GM19372 (cell line): ENCODE results near the gene COG2.

Source experiments
- ATAC-seq: cut with Tn5 transposase; IDR thresholded peaks from one replicate; pipeline ENCODE4 v1.9.1; 2021; ENCODE audit warnings: mild to moderate bottlenecking, low read depth, moderate library complexity; ENCODE audit not compliant: unreplicated experiment

The COG2 gene

DNA sequence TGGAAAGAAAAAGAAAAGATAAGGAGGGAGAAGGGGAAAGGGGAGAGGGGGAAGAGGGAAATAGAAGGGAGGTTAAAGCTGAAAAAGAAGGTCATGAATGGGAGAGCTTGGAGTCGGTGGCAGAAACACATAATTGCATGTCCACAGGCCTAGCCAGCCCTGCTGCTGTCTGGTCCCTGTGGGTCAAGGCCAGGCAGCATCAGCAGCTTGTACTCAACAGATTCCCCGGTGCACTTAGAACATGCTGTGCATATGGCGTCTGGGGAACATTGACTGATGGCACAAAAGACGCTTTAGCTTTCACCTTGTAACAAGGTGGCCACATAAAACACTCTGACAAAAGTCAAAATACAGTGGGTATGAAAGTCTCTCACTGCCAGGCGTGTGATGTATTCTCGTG lies 25.9 kb downstream of the COG2 start:
- no peak for ATAC-seq

DNA sequence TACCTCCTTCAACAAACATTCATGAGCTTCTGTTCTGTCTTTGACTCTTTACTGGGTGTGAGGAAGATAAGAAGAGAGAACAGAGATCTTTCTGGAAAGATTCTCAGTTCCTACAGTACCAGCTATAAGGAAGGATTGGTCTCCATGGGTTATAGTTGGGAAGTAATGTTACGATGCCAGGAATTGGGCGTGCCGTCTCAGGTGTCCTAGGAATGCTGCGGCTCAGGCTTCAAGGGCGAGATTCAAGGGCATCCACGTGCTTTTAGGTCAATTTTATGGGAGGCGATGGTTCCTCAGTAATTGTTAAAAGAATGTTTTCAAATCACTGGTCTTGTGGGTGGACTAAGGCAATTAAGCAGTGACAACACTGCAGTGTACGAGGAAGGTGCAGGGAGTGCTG lies 27.3 kb downstream of the COG2 start:
- no peak for ATAC-seq

DNA sequence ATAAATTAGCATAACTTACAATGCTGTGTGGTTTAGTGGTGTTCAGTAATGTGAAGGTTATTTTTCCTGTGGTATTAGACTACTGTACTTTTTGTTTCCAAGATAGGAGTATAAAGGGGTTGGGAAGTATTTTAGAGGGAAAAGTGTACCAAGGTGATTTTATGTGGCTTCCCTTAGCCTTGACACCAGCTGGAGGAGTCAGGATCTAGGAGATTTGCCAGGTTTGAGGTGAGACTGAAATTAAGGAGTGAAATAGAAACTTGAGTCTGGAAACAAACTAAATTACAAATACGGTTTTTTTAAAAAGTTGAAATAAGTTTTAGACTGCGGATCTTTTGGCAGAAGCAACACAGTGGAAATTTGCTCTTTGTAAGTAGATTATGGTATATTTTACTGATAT lies 32.3 kb downstream of the COG2 start:
- no peak for ATAC-seq

DNA sequence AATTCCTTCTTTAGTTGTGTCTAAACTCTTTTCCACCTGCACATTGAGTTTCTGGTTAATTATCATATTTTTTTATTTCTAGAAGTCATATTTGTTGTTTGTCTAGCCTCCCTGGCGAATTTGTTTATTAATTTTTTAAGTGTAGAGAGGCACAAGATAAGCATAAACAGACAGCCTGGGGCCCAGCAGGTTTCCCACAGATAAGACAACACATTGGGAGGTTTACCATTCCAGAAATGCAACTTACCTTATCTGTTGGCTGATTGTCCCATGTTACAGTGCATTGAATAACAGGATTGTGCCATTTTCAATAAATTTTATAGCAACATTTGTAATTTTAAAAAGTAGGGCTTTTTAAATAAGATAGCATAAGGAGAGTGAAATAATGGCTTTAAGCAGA lies 34.9 kb downstream of the COG2 start:
- ATAC-seq = no peak

DNA sequence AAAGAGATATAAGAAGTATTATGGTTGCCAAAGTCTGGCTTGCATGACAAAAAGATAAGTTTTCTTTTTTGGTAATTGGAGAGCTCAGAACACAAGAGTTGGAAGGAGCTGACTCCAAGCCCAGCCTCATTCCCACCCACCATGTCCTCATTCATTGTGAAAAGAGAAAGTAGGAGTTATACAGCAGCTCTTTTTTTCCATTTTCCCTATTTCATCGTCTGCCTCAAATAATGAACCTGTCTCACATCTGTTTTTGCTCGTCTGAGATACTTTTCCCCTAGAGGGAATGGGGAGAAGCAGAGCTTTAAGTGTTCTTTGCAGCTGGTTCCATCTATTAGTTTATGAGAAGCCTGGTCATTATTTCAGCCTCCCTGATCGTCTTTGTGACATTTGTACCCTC lies 36.9 kb downstream of the COG2 start:
- no peak for ATAC-seq

DNA sequence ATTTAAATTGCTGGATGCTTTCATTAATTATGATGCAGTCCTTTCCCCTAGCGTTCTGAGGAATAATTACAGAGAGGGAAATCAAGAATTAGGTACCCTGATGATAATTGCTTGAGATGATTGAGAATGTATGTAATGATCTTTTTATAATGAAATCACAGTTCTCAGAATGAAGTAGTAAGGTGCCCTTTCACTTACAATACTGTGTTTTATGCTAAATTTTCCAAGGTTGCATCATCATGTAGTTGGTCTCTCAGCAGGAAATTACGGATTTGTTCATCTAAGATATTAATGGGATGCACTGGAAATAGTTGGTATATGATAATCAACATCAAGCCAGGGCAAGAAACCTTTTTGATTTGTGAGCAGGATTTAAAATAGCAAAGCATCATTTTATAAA lies 37.5 kb downstream of the COG2 start:
- ATAC-seq = no peak

DNA sequence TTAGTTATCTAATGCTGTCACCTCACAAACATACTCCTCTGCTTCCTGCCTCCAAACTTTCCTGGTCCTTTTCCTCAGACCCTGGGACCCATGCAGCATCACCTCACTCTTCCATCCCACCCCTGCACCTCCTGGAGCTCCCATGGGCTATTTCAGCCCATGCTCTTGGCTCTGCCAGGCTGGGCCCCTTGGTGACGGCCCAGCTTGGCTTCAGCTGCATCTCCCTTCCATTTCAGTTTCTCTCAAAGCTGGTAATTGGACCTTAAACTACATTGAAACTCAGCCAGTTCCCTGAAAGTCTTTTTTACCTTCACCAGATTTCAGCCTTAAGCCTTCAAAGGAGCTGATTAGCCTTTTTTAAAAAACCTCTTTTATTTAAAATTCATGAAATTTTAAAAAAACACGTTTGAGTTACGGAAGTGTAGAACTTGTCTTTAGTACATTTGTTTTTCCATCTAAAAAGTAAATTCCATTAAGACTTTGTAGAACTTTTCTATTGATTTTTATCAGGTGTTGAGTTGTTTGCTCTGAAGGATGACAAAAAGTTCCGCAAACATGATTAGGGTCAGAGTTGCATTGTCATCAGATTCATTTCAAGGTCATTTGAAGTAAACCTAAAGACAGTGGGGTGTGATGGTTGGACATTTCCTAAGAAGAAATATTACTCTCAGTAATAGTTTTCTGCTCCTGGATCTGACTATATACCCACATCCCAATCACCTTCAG lies 38.2 kb downstream of the COG2 start:
- no peak for ATAC-seq

DNA sequence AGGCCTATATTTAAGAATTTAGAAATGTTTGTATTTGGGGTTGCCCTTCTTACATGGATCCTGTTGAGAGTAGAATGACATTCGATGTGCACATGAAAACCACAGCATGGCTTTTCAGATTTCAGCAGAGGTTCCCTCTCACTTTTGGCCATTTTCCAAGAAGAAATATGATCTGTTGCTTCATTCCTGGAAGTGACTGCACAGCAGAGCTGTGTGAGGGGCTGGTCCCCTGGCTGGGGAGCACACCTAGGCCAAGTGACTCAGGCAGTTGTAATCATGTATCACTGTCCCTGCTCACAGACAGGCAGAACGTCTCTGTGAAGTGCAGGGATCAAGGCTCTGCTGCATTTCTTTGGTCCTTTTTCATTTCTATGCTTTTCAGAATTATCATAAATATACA lies 39.3 kb downstream of the COG2 start:
- no peak for ATAC-seq

DNA sequence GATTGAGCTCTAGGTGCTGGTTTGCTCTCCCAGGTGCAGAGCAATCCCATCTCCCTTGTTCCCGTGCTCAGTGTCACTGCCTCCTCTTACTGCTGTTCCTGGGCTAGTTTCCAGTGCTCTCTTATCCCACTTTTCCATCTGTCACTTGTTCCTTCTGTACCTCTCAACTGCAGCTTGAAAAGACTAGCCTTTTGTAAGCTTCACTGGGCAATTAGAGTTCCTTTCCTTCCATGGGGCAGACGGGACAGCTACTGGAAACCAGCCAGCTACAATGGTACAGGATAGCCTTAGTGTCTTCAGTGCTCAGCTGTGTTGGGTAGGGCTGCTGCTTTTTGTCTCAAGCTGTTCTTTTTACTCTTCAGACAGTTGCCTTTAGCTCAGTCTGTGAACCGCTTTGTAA lies 40.0 kb downstream of the COG2 start:
- no peak for ATAC-seq

DNA sequence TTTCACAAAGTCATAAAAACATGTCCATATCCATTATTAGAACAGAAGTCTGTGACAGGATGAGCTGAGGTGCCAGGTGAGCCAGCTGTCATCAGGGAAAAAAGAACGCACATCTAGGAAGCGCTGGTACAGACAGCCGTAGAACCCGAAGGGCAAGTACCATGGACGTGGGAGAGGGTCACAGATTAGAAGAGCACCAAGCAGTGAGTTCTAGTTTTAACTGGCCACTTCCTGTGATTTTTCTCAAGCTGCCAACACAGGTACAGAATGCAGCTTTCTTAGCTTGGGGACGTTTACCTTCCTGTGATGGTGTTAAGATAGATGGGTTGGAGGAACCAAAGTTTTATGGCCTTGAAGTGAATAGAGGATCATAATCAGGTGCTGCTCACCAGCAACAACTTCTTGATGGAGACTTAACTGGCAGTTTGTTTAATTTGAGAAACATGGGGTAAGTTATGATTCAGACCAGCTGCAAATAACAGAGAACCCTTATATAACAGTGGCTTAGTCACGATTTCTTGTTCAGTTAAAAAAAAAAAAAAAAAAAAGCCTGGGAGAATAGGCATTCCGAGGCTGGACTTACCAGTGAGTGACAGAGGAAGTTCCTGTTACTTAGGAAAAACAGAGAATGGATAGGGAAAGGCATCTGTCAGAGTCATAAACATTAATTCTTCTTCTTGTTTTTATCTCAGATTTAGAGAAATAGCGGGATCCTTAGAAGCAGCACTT lies 40.8 kb downstream of the COG2 start:
- no peak for ATAC-seq

DNA sequence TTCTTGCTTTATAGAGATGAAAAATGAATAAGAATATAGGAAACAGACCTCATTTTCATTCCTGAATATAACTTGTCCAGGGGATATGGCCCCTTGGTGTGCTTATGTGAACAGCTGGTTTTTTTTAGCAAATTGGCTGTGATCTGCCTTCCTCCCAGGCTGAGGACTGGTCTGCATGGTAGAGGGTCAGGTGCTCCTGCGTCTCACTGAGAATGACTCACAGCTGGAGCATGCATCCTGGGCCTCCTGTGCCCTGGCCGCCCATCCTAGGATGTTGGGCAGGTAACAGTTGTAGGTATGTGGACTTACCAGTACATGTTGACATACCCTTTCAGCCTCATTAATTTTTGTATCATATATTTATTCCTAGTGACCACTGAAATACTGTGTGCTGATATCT lies 41.9 kb downstream of the COG2 start:
- no peak for ATAC-seq

DNA sequence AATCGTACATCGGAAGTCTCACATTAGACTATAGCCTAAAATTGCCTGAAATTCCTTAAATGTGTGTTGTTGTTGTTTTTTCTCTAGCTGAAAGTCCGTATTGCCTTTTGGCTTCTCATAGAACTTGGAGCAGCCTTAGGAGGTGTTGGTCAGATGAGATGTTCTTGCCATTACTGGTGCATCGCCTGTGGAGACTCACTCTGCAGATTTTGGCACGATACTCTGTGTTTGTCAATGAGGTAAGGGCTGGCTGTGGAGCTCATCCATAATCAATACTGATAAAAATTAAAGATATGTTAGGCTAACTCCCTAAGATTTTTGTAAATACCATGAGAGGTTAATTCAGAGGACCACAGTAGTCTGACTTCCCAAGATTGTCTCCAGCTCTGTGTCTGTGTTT lies 42.7 kb downstream of the COG2 start:
- ATAC-seq = no peak

DNA sequence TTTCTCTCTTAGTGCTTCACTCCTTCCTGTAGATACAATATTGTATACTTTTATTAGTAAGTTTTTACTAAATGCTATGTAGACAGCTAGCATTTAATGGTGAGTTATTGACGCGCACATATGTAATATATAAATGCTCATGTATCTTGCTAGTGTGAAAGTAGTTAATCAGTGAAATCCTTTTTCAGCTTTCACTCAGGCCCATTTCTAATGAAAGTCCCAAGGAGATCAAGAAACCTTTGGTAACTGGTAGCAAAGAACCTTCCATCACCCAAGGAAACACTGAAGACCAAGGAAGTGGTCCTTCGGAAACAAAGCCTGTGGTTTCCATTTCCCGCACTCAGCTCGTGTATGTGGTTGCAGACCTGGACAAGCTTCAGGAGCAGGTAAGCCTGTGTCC lies 44.5 kb downstream of the COG2 start:
- ATAC-seq = no peak

DNA sequence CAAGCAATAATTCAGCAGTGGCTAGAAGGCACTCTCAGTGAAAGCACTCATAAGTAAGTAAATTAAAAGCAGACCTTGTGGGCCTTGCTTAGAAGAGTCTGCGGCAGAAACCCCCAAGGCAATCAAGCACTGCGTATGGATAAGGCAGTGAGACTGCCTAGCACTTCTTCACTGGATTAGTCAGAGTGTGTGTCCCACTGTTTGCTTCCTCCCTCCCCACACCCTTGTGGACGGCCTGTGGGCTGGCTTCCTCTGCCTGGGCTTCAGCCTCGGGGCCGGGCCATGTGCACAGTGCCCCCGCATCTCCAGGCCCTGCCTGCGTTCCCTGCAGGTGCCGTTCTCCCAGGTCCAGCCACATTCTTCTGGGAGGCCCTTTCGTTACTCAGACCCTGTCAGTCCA lies 47.8 kb downstream of the COG2 start:
- no peak for ATAC-seq

DNA sequence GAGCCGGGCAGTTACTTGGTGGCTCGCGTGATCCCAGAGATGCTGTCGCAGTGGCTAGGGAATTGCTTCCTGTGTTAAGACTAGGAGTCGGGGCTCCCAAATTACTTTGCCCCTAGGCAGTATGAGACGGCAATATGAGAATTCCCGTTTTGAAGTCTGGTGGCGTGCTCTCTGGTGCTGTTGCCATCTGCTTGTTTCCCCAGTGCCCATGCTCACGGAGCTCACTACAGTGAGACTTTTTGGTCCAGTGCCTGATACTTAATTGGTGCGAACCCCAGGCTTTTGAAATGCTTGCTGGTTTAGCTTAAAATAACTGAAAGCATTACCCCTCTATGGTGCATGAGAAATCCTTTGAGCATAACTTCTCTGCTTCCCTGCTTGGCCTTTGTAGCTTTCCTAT lies 49.3 kb downstream of the COG2 start:
- no peak for ATAC-seq

DNA sequence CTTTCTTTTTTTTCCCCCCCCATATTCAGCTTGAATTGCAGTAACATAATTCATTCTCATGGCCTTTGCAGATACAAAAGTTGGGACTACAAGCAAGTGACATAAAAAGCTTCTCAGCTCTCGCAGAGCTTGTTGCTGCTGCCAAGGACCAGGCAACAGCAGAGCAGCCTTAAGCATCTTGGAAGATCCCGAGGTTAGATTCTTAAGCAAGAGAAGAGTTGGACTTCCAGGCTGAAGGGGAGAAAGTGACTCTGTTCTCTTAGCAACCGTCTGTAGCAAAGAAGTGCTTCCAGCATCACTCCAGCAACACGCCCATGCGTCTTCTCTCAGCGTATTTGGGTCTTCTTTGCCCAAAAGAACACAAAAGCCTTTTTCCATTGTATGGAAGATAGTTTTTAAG lies 50.9 kb downstream of the COG2 start:
- ATAC-seq = no peak

DNA sequence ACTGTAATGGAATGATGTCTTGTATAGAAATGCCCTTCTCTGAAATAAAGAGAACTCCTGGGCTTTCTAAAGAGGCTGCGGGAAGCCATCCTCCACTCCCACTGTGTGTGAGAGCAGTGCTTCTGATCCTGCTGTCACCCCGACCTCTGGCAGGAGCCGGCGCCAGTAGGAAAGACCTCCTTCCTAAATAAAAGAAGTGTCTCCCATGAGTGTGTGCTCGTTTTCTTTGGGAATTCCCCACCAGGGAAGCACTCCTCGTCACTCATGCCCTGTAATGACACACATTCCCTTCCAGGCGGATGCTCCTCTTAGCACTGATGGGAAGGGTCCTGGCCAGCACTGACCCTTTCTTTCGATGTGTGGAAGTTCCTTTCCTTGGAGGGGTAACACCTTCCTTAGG lies 51.5 kb downstream of the COG2 start:
- no peak for ATAC-seq

DNA sequence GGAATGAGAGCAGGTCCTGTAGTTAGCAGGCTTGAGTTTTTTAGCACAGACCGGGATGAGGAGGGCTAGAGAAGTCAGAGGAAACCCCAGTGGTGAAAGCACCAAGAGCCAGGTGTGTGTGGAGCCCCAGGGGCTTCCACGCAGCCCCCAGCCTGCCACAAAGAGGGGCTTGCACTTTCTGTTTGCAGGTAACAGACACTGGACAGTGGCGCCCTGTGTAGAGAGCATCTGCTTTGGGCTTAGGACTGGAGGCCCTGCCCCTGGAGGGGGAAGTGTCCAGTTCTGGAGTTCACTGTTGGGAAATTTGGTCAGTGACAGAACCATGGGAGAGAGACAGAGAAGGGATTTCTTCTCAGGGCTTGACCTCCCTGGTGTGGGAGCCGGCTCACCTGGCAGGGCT lies 52.2 kb downstream of the COG2 start:
- ATAC-seq = no peak

DNA sequence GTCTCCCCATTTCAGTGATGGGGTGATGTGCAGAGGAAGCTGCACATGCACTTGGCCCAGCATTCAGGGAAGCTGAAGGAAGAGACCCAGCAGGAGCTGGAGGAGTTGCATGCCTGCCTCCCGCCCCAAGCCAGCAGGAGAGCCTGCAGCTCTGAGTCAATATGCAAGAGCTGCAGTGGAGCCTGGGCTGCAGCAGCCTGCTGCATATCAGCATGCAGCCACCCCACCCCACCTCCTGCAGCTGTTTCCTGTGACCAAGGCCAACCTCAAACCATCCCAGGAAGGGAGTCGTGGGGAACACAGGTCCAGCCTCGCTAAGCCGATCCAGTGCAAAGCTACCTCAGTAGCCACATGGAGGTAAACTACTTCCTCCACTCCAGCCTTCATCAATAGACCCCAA lies 52.7 kb downstream of the COG2 start:
- no peak for ATAC-seq

DNA sequence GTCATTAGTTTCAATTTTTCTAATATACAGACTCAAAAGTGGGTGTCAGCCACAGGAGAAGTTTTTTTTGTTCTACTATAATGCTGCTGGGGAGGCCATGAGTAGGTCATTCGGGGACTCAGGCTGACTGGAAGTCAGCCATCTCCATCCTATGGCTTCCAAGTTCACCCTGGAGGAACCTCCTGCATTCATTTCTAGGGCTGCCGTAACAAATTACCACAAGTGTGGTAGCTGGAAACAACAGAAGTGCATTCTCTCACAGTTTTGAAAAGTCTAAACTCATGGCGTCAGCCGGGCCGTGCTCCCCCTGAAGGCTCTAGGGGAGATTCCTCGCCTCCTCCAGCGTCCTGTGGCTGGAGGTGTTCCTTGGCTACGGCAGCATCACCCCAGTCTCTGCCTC lies 53.9 kb downstream of the COG2 start:
- ATAC-seq = no peak

DNA sequence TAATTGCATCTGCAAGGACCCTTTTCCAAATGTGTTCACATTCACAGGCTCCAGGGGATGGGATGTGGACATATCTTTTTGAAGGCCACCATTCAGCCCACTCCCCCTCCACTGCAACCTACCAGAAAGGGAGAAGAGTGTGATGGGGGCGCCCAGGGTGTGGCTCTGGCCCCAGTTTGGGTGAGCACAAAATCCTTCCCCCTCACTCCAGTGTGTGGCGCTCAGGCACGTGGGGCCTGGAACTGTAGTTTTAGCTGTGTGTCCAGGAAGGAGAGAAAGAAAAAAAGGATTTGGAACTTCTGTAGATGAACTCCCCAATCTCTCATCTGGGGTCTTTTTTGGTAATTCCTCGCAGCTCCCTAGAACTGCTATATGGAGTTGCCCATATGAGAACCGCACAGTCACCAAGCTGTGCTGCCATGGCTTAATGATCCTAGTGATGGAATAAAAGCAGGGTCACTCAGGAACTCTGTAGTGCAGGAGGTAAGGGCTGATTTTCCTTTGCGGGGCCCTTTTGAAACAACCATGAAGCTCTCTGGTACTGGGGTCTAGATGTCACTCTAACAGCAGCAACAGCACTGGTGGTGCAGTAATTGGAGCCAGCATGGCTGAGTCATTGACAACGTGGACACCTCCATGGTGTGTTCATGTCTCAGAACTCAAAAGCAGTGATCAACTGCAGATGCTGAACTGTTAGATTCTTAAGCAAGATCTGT lies 54.6 kb downstream of the COG2 start:
- ATAC-seq = no peak

DNA sequence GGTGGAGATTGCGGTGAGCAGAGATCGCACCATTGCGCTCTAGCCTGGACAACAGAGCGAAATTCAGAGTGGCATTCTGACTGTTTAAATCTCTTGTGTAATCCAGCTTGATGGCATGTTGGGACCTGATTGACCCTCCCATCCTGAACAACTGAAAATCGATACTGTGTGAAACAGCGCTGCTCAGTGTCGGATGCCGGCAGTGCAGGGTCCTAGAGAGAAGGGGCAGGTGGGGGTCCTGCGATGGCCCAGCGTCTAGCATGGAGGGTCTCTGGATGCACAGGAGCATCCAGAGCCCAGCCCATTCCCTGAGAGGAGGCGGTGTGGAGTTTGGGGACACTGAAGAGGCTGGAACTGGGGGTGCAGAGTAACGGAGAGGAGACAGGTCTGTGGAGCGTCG lies 55.8 kb downstream of the COG2 start:
- ATAC-seq = no peak
